HG02973 (cell line): Measurements from ENCODE around the gene PAPSS1.
A peak's percentile ranks its signal among the peaks of the same experiment; 100 is the strongest.

Source experiments
- ATAC-seq: cut with Tn5 transposase; IDR thresholded peaks from one replicate; pipeline ENCODE4 v1.9.1; 2021; ENCODE audit warnings: moderate library complexity; ENCODE audit not compliant: unreplicated experiment

PAPSS1 gene

GRCh38 chr4:107631560-107631959 is 88.5 kb downstream of the PAPSS1 start:
- no peak for ATAC-seq

GRCh38 chr4:107630185-107630705 is 89.8 kb downstream of the PAPSS1 start:
- ATAC-seq = no peak

GRCh38 chr4:107629318-107629717 is 90.7 kb downstream of the PAPSS1 start:
- ATAC-seq = no peak

GRCh38 chr4:107625391-107625902 is 94.6 kb downstream of the PAPSS1 start:
- ATAC-seq = no peak

GRCh38 chr4:107624024-107624423 is 96.0 kb downstream of the PAPSS1 start:
- no peak for ATAC-seq

- ATAC-seq = no peak
These were observed 98.0 kb downstream of the PAPSS1 start for GRCh38 chr4:107622006-107622405.

GRCh38 chr4:107619731-107620130 is 100.3 kb downstream of the PAPSS1 start:
- no peak for ATAC-seq

GRCh38 chr4:107619066-107619465 is 101.0 kb downstream of the PAPSS1 start:
- ATAC-seq = no peak

GRCh38 chr4:107618656-107619055 is 101.4 kb downstream of the PAPSS1 start:
- no peak for ATAC-seq

GRCh38 chr4:107616838-107617389 is 103.1 kb downstream of the PAPSS1 start:
- no peak for ATAC-seq

GRCh38 chr4:107615809-107616208 is 104.2 kb downstream of the PAPSS1 start:
- no peak for ATAC-seq

GRCh38 chr4:107603430-107603829 is 116.6 kb downstream of the PAPSS1 start:
- no peak for ATAC-seq

GRCh38 chr4:107600983-107601382 is 119.1 kb downstream of the PAPSS1 start:
- ATAC-seq = no peak

- no peak for ATAC-seq
These were observed 119.6 kb downstream of the PAPSS1 start for GRCh38 chr4:107600436-107600835.

- ATAC-seq = no peak
These were observed 120.2 kb downstream of the PAPSS1 start for GRCh38 chr4:107599841-107600240.

GRCh38 chr4:107593230-107593629 is 126.8 kb downstream of the PAPSS1 start:
- ATAC-seq = no peak

GRCh38 chr4:107592519-107592918 is 127.5 kb downstream of the PAPSS1 start:
- ATAC-seq = peak; percentile 84

GRCh38 chr4:107589269-107589668 is 130.8 kb downstream of the PAPSS1 start:
- ATAC-seq = no peak

- ATAC-seq = no peak
These were observed 133.7 kb downstream of the PAPSS1 start for GRCh38 chr4:107586371-107586770.

- ATAC-seq = no peak
These were observed 140.9 kb downstream of the PAPSS1 start for GRCh38 chr4:107579099-107579498.

- no peak for ATAC-seq
These were observed 141.7 kb downstream of the PAPSS1 start for GRCh38 chr4:107578321-107578720.

GRCh38 chr4:107577743-107578142 is 142.3 kb downstream of the PAPSS1 start:
- ATAC-seq = no peak

- ATAC-seq = no peak
These were observed 144.8 kb downstream of the PAPSS1 start for GRCh38 chr4:107575243-107575642.
